CD4-positive, alpha-beta T cell treated with Interleukin-10 for 1 hour (primary cell): ENCODE results near the gene MOB1B.
A peak's percentile ranks its signal among the peaks of the same experiment; 100 is the strongest.
"Not testable (repeated sequence)": the region's sequence is repeated elsewhere in the genome, so short reads cannot be mapped to it uniquely, and the experiment has no call there.

Source experiments
- DNase-seq: peaks from one replicate; pipeline ENCODE4 v3.0.0-alpha.2; 2020

Gene MOB1B

GRCh38 chr4:70901984-70902576 lies at the start of gene MOB1B:
Gene MOB1B (plus strand): TSS chr4:70902369. CDS start chr4:70902537, 168 bp downstream.
- peak; percentile 87 for DNase-seq

- DNase-seq: no peak
Observed at GRCh38 chr4:70855464-70855863, 46.7 kb upstream of the MOB1B start.

- no peak for DNase-seq
Observed at GRCh38 chr4:70858454-70858853, 43.7 kb upstream of the MOB1B start.

GRCh38 chr4:70859066-70859465 lies 43.1 kb upstream of the MOB1B start:
- DNase-seq: no peak

GRCh38 chr4:70863099-70863790 lies 38.9 kb upstream of the MOB1B start:
- no peak for DNase-seq

GRCh38 chr4:70868778-70869177 lies 33.4 kb upstream of the MOB1B start:
- DNase-seq: no peak

- DNase-seq: no peak
Observed at GRCh38 chr4:70873216-70873615, 29.0 kb upstream of the MOB1B start.

GRCh38 chr4:70874268-70875156 lies 27.7 kb upstream of the MOB1B start:
- no peak for DNase-seq

GRCh38 chr4:70877556-70877955 lies 24.6 kb upstream of the MOB1B start:
- no peak for DNase-seq

- no peak for DNase-seq
Observed at GRCh38 chr4:70880739-70881138, 21.4 kb upstream of the MOB1B start.

GRCh38 chr4:70885174-70885573 lies 17.0 kb upstream of the MOB1B start:
- DNase-seq: no peak

GRCh38 chr4:70892086-70892769 lies 9.9 kb upstream of the MOB1B start:
- no peak for DNase-seq

GRCh38 chr4:70893790-70894189 lies 8.4 kb upstream of the MOB1B start:
- no peak for DNase-seq

- no peak for DNase-seq
Observed at GRCh38 chr4:70895405-70895804, 6.8 kb upstream of the MOB1B start.

GRCh38 chr4:70895811-70896491 lies 6.2 kb upstream of the MOB1B start:
- no peak for DNase-seq

- DNase-seq: not testable (repeated sequence)
Observed at GRCh38 chr4:70898581-70898980, 3.6 kb upstream of the MOB1B start.

GRCh38 chr4:70901607-70901983 lies 574 bp upstream of the MOB1B start:
- no peak for DNase-seq

- DNase-seq: no peak
Observed at GRCh38 chr4:70902577-70903290, 565 bp downstream of the MOB1B start.

- DNase-seq: no peak
Observed at GRCh38 chr4:70903291-70903603, 1.1 kb downstream of the MOB1B start.

- no peak for DNase-seq
Observed at GRCh38 chr4:70908993-70909556, 6.9 kb downstream of the MOB1B start.

GRCh38 chr4:70914000-70914399 lies 11.8 kb downstream of the MOB1B start:
- no peak for DNase-seq

- no peak for DNase-seq
Observed at GRCh38 chr4:70914631-70915030, 12.5 kb downstream of the MOB1B start.
